ENCODE measurements around the gene RNF121.

RNF121 gene

GRCh38 chr11:72039031-72039855, 110.4 kb downstream of the RNF121 start:
- DNase-seq, result no peak

GRCh38 chr11:72039856-72040401, 111.1 kb downstream of the RNF121 start:
- no peak for DNase-seq

- peak; percentile 99 for DNase-seq
Observed at GRCh38 chr11:72040491-72041363, 111.9 kb downstream of the RNF121 start.

- peak; percentile 96 for DNase-seq
Observed at GRCh38 chr11:72041364-72042063, 112.7 kb downstream of the RNF121 start.

- DNase-seq, result no peak
Observed at GRCh38 chr11:72042064-72042745, 113.4 kb downstream of the RNF121 start.

GRCh38 chr11:72045849-72046248, 117.0 kb downstream of the RNF121 start:
- DNase-seq, result no peak
